PC-3 (cell line): Measurements from ENCODE around the gene TCF21. TPM values are rescaled to one million over a fixed set of nuclear protein-coding genes. Genes with fewer than 3 reads are reported as not detected.

Source experiments
- ATAC-seq: fragments of 200-7000 bp; cut with Tn5 transposase; 2 replicates; pipeline ENCODE4 v1.9.1; 2020; ENCODE audit warnings: mild to moderate bottlenecking, moderate library complexity
- BruUV-seq: library from RNA; stranded (reverse); fragments of 400-500 nt; replicated peaks from 2 replicates; lab custom pipeline; 2021; lab: Mats Ljungman, UMichigan
- CTCF ChIA-PET: fragments of 300-600 bp; sonication (Branson Sonifier 250); formaldehyde crosslinking; loops from one replicate; lab custom pipeline; 2022; ENCODE audit warnings: antibody characterized with exemption; lab: Charles Lee
- POLR2A ChIA-PET: fragments of 300-600 bp; sonication (Branson Sonifier 250); formaldehyde crosslinking; loops from one replicate; lab custom pipeline; 2022; ENCODE audit warnings: antibody characterized with exemption; ENCODE audit not compliant: unreplicated experiment; lab: Charles Lee
- DNase-seq: peaks from one replicate; pipeline ENCODE4 v3.0.0-alpha.2; 2015
- H2AFZ ChIP-seq: fragments of 300-600 bp; sonication (generic); 2 replicates; pipeline ENCODE4 v1.6.0; 2016; ENCODE audit warnings: antibody characterized with exemption, low read length
- H3F3A ChIP-seq: fragments of 300-600 bp; sonication (generic); one replicate; pipeline ENCODE4 v1.6.0; 2017; ENCODE audit warnings: antibody characterized with exemption, low read length, control low read depth, mild to moderate bottlenecking; ENCODE audit not compliant: unreplicated experiment
- H3K27ac ChIP-seq: fragments of 300-600 bp; sonication (generic); 2 replicates; pipeline ENCODE4 v1.5.1; 2016; ENCODE audit warnings: mild to moderate bottlenecking, low read length
- H3K27me3 ChIP-seq: fragments of 300-600 bp; sonication (generic); 2 replicates; pipeline ENCODE4 v1.6.1; 2016; ENCODE audit warnings: low read length, mixed read lengths
- H3K36me3 ChIP-seq: fragments of 300-600 bp; sonication (generic); 2 replicates; pipeline ENCODE4 v1.6.1; 2016; ENCODE audit warnings: low read depth, mixed run types, low read length, mixed read lengths
- H3K4me1 ChIP-seq: fragments of 300-600 bp; sonication (generic); 2 replicates; pipeline ENCODE4 v1.5.1; 2016; ENCODE audit warnings: low read length; ENCODE audit not compliant: insufficient read depth
- H3K4me2 ChIP-seq: fragments of 300-600 bp; sonication (generic); 2 replicates; pipeline ENCODE4 v1.6.0; 2016; ENCODE audit warnings: low read length
- H3K4me3 ChIP-seq: fragments of 300-600 bp; sonication (generic); 2 replicates; pipeline ENCODE4 v1.5.1; 2016; ENCODE audit warnings: mild to moderate bottlenecking, low read length, mixed read lengths
- H3K79me2 ChIP-seq: fragments of 300-600 bp; sonication (generic); 2 replicates; pipeline ENCODE4 v1.6.1; 2017; ENCODE audit warnings: low read length, mixed read lengths
- H3K9ac ChIP-seq: fragments of 300-600 bp; sonication (generic); 2 replicates; pipeline ENCODE4 v1.6.0; 2016; ENCODE audit warnings: mild to moderate bottlenecking, low read length
- H3K9me2 ChIP-seq: fragments of 300-600 bp; sonication (generic); replicated peaks from 2 replicates; pipeline ENCODE4 v1.6.1; 2016; ENCODE audit warnings: mixed run types, low read length, mixed read lengths
- H3K9me3 ChIP-seq: fragments of 300-600 bp; sonication (generic); 2 replicates; pipeline ENCODE4 v1.6.1; 2016; ENCODE audit warnings: low read length, mixed read lengths
- H4K20me1 ChIP-seq: fragments of 300-600 bp; sonication (generic); 2 replicates; pipeline ENCODE4 v1.6.1; 2016; ENCODE audit warnings: low read length, mixed read lengths
- CTCF ChIP-seq: fragments of 300-600 bp; sonication (generic); conservative IDR thresholded peaks from 2 replicates; pipeline ENCODE4 v1.5.1; 2017; ENCODE audit warnings: antibody characterized with exemption, low read depth, mild to moderate bottlenecking, low read length
- EZH2 ChIP-seq: fragments of 300-600 bp; sonication (generic); IDR thresholded peaks from one replicate; pipeline ENCODE4 v1.6.1; 2017; ENCODE audit warnings: antibody characterized with exemption, mild to moderate bottlenecking, low read length; ENCODE audit not compliant: unreplicated experiment
- EZH2phosphoT487 ChIP-seq: fragments of 300-600 bp; sonication (generic); IDR thresholded peaks from 2 replicates; pipeline ENCODE4 v1.6.1; 2018; ENCODE audit warnings: mild to moderate bottlenecking, antibody characterized with exemption, low read length, borderline replicate concordance
- intact Hi-C: fragments of 100-400 bp; cut with micrococcal nuclease; formaldehyde crosslinking; loops from 2 replicates; pipeline ENCODE4 v1.9.0; 2023
- total RNA-seq: library from RNA; depleted of rRNA; stranded (reverse); fragments of >200 nt; gene quantifications from 2 replicates; pipeline ENCODE4 v1.2.3, GENCODE V29; 2014

Gene TCF21
- total RNA-seq, 1 experiment from 2014 or later = not detected

GRCh38 chr6:133871131-133871530 is 17.8 kb upstream of the TCF21 start:
- Histone ChIP-seq H3K4me2 (no peak overlapping the region), H3K27me3 (peaks cover 7% of the 10 kb centered on the region; the same call in 1 of the 2 replicates), H3K79me2 (no peaks in the 10 kb centered on the region), H3K9me2 (no peaks in the 10 kb centered on the region), H3K9me3 (no peaks in the 10 kb centered on the region), H3K4me3 (no peak overlapping the region), H2AFZ (no peak overlapping the region), H3K9ac (no peak overlapping the region), H4K20me1 (no peaks in the 10 kb centered on the region), H3K27ac (no peak overlapping the region), H3F3A (no peaks in the 10 kb centered on the region), H3K4me1 (no peaks in the 10 kb centered on the region), H3K36me3 (no peaks in the 10 kb centered on the region)
- ChIA-PET POLR2A (no interaction called here), CTCF (no interaction called here)
- ATAC-seq = no peak
- no peak for TF ChIP-seq EZH2phosphoT487
- TF ChIP-seq CTCF = no peak
- TF ChIP-seq EZH2 = no peak
- no TSS peak for BruUV-seq
- DNase-seq = no peak
- intact Hi-C loops = no loop called here

GRCh38 chr6:133873538-133873937 is 15.4 kb upstream of the TCF21 start:
- H4K20me1 ChIP-seq = no peaks in the 10 kb centered on the region
- no TSS peak for BruUV-seq
- DNase-seq (no peak), ATAC-seq (no peak)
- no peak overlapping the region for H3K4me3 ChIP-seq
- TF ChIP-seq EZH2 (no peak), CTCF (no peak), EZH2phosphoT487 (no peak)
- ChIA-PET POLR2A (no interaction called here), CTCF (no interaction called here)
- H3K79me2 ChIP-seq = no peaks in the 10 kb centered on the region
- no peaks in the 10 kb centered on the region for H3K36me3 ChIP-seq
- H3K9me3 ChIP-seq = no peaks in the 10 kb centered on the region
- no peak overlapping the region for H2AFZ ChIP-seq
- H3F3A ChIP-seq = no peaks in the 10 kb centered on the region
- peaks cover 7% of the 10 kb centered on the region; the same call in 1 of the 2 replicates for H3K27me3 ChIP-seq
- H3K9me2 ChIP-seq = no peaks in the 10 kb centered on the region
- H3K4me1 ChIP-seq = no peaks in the 10 kb centered on the region
- intact Hi-C loops = no loop called here
- no peak overlapping the region for H3K9ac ChIP-seq
- H3K4me2 ChIP-seq = no peak overlapping the region
- no peak overlapping the region for H3K27ac ChIP-seq

DNA sequence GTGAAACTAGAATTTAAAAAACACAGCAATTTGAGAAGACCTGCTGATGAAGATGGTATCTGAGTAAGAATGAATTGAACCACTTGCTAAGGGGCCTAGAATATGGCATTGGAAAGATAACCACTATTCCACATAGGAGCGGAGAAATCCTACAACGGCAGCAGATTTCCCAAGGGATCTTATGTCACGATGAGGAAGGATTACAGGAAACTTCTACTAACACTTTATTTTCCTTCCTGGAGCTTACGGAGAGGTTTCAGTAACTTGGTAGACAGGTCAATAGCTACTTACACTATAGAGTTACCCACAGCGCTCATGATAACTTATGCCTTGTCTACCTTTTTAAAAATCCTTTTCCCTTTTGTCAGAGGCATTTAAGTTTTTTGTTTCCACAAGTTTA is 11.8 kb upstream of the TCF21 start:
- Histone ChIP-seq H3K9me3 (no peaks in the 10 kb centered on the region), H3K4me2 (no peak overlapping the region)
- CTCF ChIA-PET = no interaction called here

More for the DNA sequence above, 11.8 kb upstream of the TCF21 start:
- Histone ChIP-seq H3K9ac (no peak overlapping the region), H3F3A (no peaks in the 10 kb centered on the region), H3K27me3 (peaks cover 4% of the 10 kb centered on the region; the same call in 1 of the 2 replicates), H3K4me1 (no peaks in the 10 kb centered on the region), H3K79me2 (no peaks in the 10 kb centered on the region), H3K27ac (no peak overlapping the region), H4K20me1 (no peaks in the 10 kb centered on the region), H2AFZ (no peak overlapping the region), H3K36me3 (no peaks in the 10 kb centered on the region), H3K4me3 (no peak overlapping the region), H3K9me2 (no peaks in the 10 kb centered on the region)
- DNase-seq = no peak
- no TSS peak for BruUV-seq
- intact Hi-C loops = no loop called here
- POLR2A ChIA-PET = no interaction called here
- no peak for ATAC-seq
- TF ChIP-seq CTCF = no peak
- no peak for TF ChIP-seq EZH2
- no peak for TF ChIP-seq EZH2phosphoT487
